GM23338 (cell line): ENCODE data around the gene CBFA2T3. TPM values are rescaled to one million over a fixed set of nuclear protein-coding genes. Genes with fewer than 3 reads are reported as not detected.

Source experiments
- ATAC-seq: fragments of 200-7000 bp; cut with Tn5 transposase; 3 replicates; pipeline ENCODE4 v1.9.1; 2020
- DNase-seq: peaks from one replicate; pipeline ENCODE4 v3.0.0-alpha.2; 2015; ENCODE audit warnings: low spot score
- H2AFZ ChIP-seq: fragments of 200-600 bp; sonication (generic); 2 replicates; pipeline ENCODE4 v1.8.0; 2016; ENCODE audit warnings: antibody characterized with exemption, mild to moderate bottlenecking, moderate library complexity
- H3F3A ChIP-seq: fragments of 200-600 bp; sonication (generic); replicated peaks from 2 replicates; pipeline ENCODE4 v1.8.0; 2017; ENCODE audit warnings: antibody characterized with exemption, mixed run types, low read depth
- H3K27ac ChIP-seq: fragments of 200-600 bp; sonication (generic); 2 replicates; pipeline ENCODE4 v1.6.1; 2016; ENCODE audit warnings: low read depth
- H3K27me3 ChIP-seq: fragments of 200-600 bp; sonication (generic); 2 replicates; pipeline ENCODE4 v1.8.0; 2016; ENCODE audit warnings: mild to moderate bottlenecking, mixed run types, moderate library complexity; ENCODE audit not compliant: insufficient read depth
- H3K36me3 ChIP-seq: fragments of 200-600 bp; sonication (generic); 2 replicates; pipeline ENCODE4 v1.8.0; 2016; ENCODE audit warnings: mild to moderate bottlenecking; ENCODE audit not compliant: insufficient read depth
- H3K4me1 ChIP-seq: fragments of 200-600 bp; sonication (generic); 2 replicates; pipeline ENCODE4 v1.8.0; 2016; ENCODE audit warnings: mild to moderate bottlenecking, moderate library complexity; ENCODE audit not compliant: insufficient read depth
- H3K4me2 ChIP-seq: fragments of 200-600 bp; sonication (generic); 2 replicates; pipeline ENCODE4 v1.7.1; 2017; ENCODE audit warnings: mixed run types
- H3K4me3 ChIP-seq: fragments of 200-600 bp; sonication (generic); 2 replicates; pipeline ENCODE4 v1.6.1; 2016; ENCODE audit warnings: mixed run types
- H3K79me2 ChIP-seq: fragments of 200-600 bp; sonication (generic); replicated peaks from 2 replicates; pipeline ENCODE4 v1.8.0; 2017; ENCODE audit warnings: mild to moderate bottlenecking; ENCODE audit not compliant: insufficient read depth
- H3K9me2 ChIP-seq: fragments of 200-600 bp; sonication (generic); 2 replicates; pipeline ENCODE4 v1.8.0; 2017; ENCODE audit not compliant: insufficient read depth
- H4K20me1 ChIP-seq: fragments of 200-600 bp; sonication (generic); replicated peaks from 2 replicates; pipeline ENCODE4 v1.8.0; 2017; ENCODE audit warnings: mild to moderate bottlenecking; ENCODE audit not compliant: insufficient read depth
- H3K27ac Mint-ChIP-seq: 2 replicates; pipeline ENCODE4 v1.8.0; 2020; ENCODE audit warnings: inconsistent platforms, mild to moderate bottlenecking, moderate library complexity, mixed read lengths
- H3K27me3 Mint-ChIP-seq: 3 replicates; pipeline ENCODE4 v1.8.0; 2022; ENCODE audit warnings: low read depth, mild to moderate bottlenecking, moderate library complexity, mixed read lengths, inconsistent platforms; ENCODE audit not compliant: insufficient read depth, poor library complexity
- H3K36me3 Mint-ChIP-seq: 3 replicates; pipeline ENCODE4 v1.8.0; 2021; ENCODE audit warnings: low read depth, mild to moderate bottlenecking, inconsistent platforms, moderate library complexity, mixed read lengths
- H3K4me1 Mint-ChIP-seq: 3 replicates; pipeline ENCODE4 v1.8.0; 2020; ENCODE audit warnings: mild to moderate bottlenecking, inconsistent platforms, mixed read lengths
- H3K4me3 Mint-ChIP-seq: 3 replicates; pipeline ENCODE4 v1.8.0; 2021; ENCODE audit warnings: moderate library complexity, mild to moderate bottlenecking, inconsistent platforms, mixed read lengths
- H3K9me3 Mint-ChIP-seq: 3 replicates; pipeline ENCODE4 v1.8.0; 2020; ENCODE audit warnings: moderate library complexity, mild to moderate bottlenecking, inconsistent platforms, mixed read lengths
- CREB1 ChIP-seq: fragments of 250-450 bp; sonication (Bioruptor Pico); IDR thresholded peaks from 2 replicates; pipeline ENCODE4 v1.5.0; 2020; ENCODE audit warnings: low read depth, mild to moderate bottlenecking, moderate library complexity
- CTCF ChIP-seq, 2 experiments: fragments of 200-600 bp in 1 of 2; sonication (generic) in 1 of 2; conservative IDR thresholded peaks; 2 replicates each; pipeline versions ENCODE4 v1.5.1 to v1.6.1; 2016 to 2017; ENCODE audit warnings: antibody characterized with exemption in 2 of 2, low read depth in 2 of 2, mild to moderate bottlenecking in 2 of 2, moderate library complexity in 1 of 2
- ETS1 ChIP-seq: IDR thresholded peaks from 2 replicates; pipeline ENCODE4 v1.6.1; 2016; ENCODE audit warnings: antibody characterized with exemption
- EZH2 ChIP-seq: fragments of 200-600 bp; sonication (generic); IDR thresholded peaks from one replicate; pipeline ENCODE4 v1.8.0; 2017; ENCODE audit warnings: antibody characterized with exemption, mild to moderate bottlenecking, low read depth; ENCODE audit not compliant: unreplicated experiment
- EZH2phosphoT487 ChIP-seq: fragments of 200-600 bp; sonication (generic); IDR thresholded peaks from one replicate; pipeline ENCODE4 v1.8.1; 2018; ENCODE audit warnings: antibody characterized with exemption; ENCODE audit not compliant: unreplicated experiment
- JUNB ChIP-seq: IDR thresholded peaks from one replicate; pipeline ENCODE4 v1.6.1; 2016; ENCODE audit warnings: antibody characterized with exemption; ENCODE audit not compliant: unreplicated experiment
- NANOG ChIP-seq: IDR thresholded peaks from 2 replicates; pipeline ENCODE4 v1.6.1; 2016; ENCODE audit warnings: antibody characterized with exemption, borderline replicate concordance
- POLR2AphosphoS5 ChIP-seq: IDR thresholded peaks from 2 replicates; pipeline ENCODE4 v1.6.1; 2016; ENCODE audit warnings: antibody characterized with exemption, low read depth
- REST ChIP-seq: IDR thresholded peaks from one replicate; pipeline ENCODE4 v1.6.1; 2018; ENCODE audit warnings: antibody characterized with exemption; ENCODE audit not compliant: unreplicated experiment
- STAT1 ChIP-seq: IDR thresholded peaks from one replicate; pipeline ENCODE4 v1.6.1; 2016; ENCODE audit warnings: antibody characterized with exemption; ENCODE audit not compliant: unreplicated experiment
- ZNF114 ChIP-seq: fragments of 250-450 bp; sonication (Bioruptor Pico); IDR thresholded peaks from 2 replicates; pipeline ENCODE4 v1.5.0; 2020; ENCODE audit warnings: mild to moderate bottlenecking, moderate library complexity
- ZNF331 ChIP-seq: fragments of 250-450 bp; sonication (Bioruptor Pico); IDR thresholded peaks from 2 replicates; pipeline ENCODE4 v1.5.0; 2020; ENCODE audit warnings: low read depth, mild to moderate bottlenecking, moderate library complexity
- ZNF462 ChIP-seq: fragments of 250-450 bp; sonication (Bioruptor Pico); IDR thresholded peaks from 2 replicates; pipeline ENCODE4 v1.5.0; 2020; ENCODE audit warnings: mild to moderate bottlenecking, moderate library complexity
- polyA plus RNA-seq: library from polyadenylated mRNA; unstranded; fragments of >200 nt; fragmentation: Nextera tagmentation; extraction: Ambion mirVana; gene quantifications from 2 replicates; pipeline ENCODE4 v1.2.1, GENCODE V29; 2016
- total RNA-seq: library from RNA; depleted of rRNA; stranded (reverse); fragments of >200 nt; shearing (Covaris generic); gene quantifications from 2 replicates; pipeline ENCODE4 v1.2.3, GENCODE V29; 2014

Gene CBFA2T3
- total and polyA plus RNA-seq, 2 experiments from 2014 or later, result 0.87 to 1.5 TPM

GRCh38 chr16:88911136-88911945, 65.7 kb downstream of the CBFA2T3 start:
- no peaks in the 10 kb centered on the region for H3K27me3 ChIP-seq
- Mint-ChIP-seq H3K4me1 (peaks cover under 1% of the 10 kb centered on the region; the same call in 1 of the 3 replicates), H3K27ac (no peak overlapping the region), H3K36me3 (no peaks in the 10 kb centered on the region; the same call in 2 of the 3 replicates), H3K27me3 (peaks cover 16% of the 10 kb centered on the region), H3K9me3 (peaks cover 2% of the 10 kb centered on the region; the same call in 2 of the 3 replicates), H3K4me3 (no peak overlapping the region)
- no peaks in the 10 kb centered on the region for H3K36me3 ChIP-seq
- H3F3A ChIP-seq, result no peaks in the 10 kb centered on the region; the same call in 1 of the 2 replicates
- no peaks in the 10 kb centered on the region for H3K4me1 ChIP-seq
- H3K4me3 ChIP-seq, result no peak overlapping the region
- no peak for ATAC-seq
- H3K27ac ChIP-seq, result no peak overlapping the region
- H4K20me1 ChIP-seq, result no peaks in the 10 kb centered on the region
- H2AFZ ChIP-seq, result no peak overlapping the region
- TF ChIP-seq NANOG (no peak), REST (no peak), CREB1 (no peak), ZNF331 (CRISPR knock-in tag) (no peak), ZNF114 (no peak), POLR2AphosphoS5 (no peak), ETS1 (no peak), STAT1 (no peak), EZH2phosphoT487 (no peak), EZH2 (no peak), ZNF462 (CRISPR knock-in tag) (no peak), CTCF (conservative IDR thresholded peaks at IDR 0.05; ENCODE audit: low read depth in 2 of 2) (no peak), JUNB (no peak)
- H3K79me2 ChIP-seq, result no peaks in the 10 kb centered on the region
- no peaks in the 10 kb centered on the region for H3K9me2 ChIP-seq
- no peak for DNase-seq
- H3K4me2 ChIP-seq, result no peak overlapping the region
